ENCODE results near the gene KBTBD12. TPM values are rescaled to one million over a fixed set of nuclear protein-coding genes. Genes with fewer than 3 reads are reported as not detected.

KBTBD12 gene
- total RNA-seq, 2 donors from 2014 or later: 3.2 to 4.1 TPM

DNA sequence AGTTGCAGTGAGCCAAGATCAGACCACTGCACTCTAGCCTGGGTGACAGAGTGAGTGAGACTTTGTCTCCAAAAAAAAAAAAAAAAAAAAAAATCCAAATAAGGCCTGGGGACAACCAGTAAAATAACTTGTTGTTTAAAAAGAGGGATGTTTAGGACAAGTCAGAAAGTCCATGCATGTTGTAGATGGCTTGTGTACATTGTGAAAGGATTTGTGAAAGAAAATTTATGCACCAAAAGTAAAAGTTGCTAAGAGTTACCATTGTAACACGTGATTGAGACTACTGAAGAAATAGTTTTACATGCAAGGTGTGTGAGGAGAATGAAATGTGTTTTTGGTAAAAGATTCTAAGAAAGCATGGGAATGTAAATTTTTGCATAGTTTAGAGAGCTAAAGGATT lies 101.5 kb downstream of the KBTBD12 start:
- DNase-seq: no peak
- Histone ChIP-seq H3K9ac (ENCODE audit: low read depth in 2 of 2, low read length in 2 of 2) (no peak overlapping the region), H3K9me3 (no peaks in the 10 kb centered on the region), H3K27me3 (no peaks in the 10 kb centered on the region), H3K4me3 (no peak overlapping the region), H3K36me3 (no peaks in the 10 kb centered on the region), H3K27ac (no peak overlapping the region), H3K4me1 (no peaks in the 10 kb centered on the region)
- intact Hi-C loops (cut with DNase I): no loop called here
- TF ChIP-seq, protein P1, sequence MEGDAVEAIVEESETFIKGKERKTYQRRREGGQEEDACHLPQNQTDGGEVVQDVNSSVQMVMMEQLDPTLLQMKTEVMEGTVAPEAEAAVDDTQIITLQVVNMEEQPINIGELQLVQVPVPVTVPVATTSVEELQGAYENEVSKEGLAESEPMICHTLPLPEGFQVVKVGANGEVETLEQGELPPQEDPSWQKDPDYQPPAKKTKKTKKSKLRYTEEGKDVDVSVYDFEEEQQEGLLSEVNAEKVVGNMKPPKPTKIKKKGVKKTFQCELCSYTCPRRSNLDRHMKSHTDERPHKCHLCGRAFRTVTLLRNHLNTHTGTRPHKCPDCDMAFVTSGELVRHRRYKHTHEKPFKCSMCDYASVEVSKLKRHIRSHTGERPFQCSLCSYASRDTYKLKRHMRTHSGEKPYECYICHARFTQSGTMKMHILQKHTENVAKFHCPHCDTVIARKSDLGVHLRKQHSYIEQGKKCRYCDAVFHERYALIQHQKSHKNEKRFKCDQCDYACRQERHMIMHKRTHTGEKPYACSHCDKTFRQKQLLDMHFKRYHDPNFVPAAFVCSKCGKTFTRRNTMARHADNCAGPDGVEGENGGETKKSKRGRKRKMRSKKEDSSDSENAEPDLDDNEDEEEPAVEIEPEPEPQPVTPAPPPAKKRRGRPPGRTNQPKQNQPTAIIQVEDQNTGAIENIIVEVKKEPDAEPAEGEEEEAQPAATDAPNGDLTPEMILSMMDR (IDR thresholded peaks at IDR 0.05): no peak

DNA sequence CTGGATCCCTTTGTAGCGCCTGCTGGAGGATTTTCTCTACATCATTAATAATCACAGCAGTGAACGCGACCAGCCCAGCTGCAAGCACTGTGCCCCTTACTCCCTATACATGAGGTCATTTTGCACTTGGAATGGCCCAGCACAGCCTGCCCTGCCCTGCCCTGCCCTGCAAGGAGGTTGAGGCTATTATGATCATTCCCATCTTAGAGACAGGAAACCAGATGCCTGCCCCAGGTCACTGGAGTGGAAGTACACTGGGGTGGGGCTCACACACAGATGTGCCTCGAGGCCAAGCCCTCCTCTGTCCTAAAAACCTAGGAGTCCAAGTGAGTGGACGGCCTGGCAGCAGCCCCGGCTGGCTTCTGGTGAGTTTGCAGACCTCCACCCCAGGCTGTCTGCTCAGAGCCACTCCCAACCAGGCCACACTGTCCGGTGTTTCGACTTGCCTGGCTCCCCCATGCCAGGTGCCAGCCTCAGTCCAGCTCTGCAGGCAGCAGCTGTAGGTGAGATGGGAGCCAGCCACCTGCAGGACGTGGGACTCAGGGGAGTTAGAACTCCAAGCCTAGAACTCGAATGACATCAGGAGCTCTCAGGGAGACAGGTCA lies 106.8 kb downstream of the KBTBD12 start:
- Histone ChIP-seq H3K9me3 (no peaks in the 10 kb centered on the region), H3K36me3 (no peaks in the 10 kb centered on the region), H3K4me1 (no peaks in the 10 kb centered on the region), H3K27me3 (no peaks in the 10 kb centered on the region), H3K4me3 (no peak overlapping the region), H3K27ac (no peak overlapping the region), H3K9ac (ENCODE audit: low read depth in 2 of 2, low read length in 2 of 2) (no peak overlapping the region)
- DNase-seq: no peak
- TF ChIP-seq, protein P1 (IDR thresholded peaks at IDR 0.05): no peak
- intact Hi-C loops (cut with DNase I): no loop called here

DNA sequence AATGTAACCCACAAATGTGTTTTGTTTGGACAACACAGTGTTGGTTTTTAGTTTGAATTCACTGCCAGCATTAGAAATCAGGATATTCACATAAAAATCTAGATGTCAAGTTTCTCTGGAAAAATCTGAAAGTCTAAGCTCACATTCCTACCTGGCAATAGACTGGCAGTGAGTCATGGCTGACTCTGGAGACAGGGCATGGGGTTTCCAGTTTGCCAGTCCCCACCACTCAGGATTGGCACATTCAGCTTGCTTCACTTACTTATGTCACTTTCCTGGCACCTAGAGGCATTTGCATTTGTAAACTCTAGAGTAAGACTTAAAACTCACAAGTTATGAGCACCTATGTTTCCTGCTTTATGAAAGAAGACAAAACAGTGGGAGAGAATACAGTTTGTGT lies 118.1 kb downstream of the KBTBD12 start:
- H3K27me3 ChIP-seq: no peaks in the 10 kb centered on the region
- H3K4me1 ChIP-seq: no peaks in the 10 kb centered on the region
- H3K4me3 ChIP-seq: no peak overlapping the region
- no peak overlapping the region for H3K27ac ChIP-seq
- DNase-seq: no peak
- intact Hi-C loops (cut with DNase I): no loop called here
- no peak overlapping the region for H3K9ac ChIP-seq (ENCODE audit: low read depth in 2 of 2, low read length in 2 of 2)
- no peaks in the 10 kb centered on the region for H3K36me3 ChIP-seq
- TF ChIP-seq, protein P1 (IDR thresholded peaks at IDR 0.05): no peak
- H3K9me3 ChIP-seq: no peaks in the 10 kb centered on the region

DNA sequence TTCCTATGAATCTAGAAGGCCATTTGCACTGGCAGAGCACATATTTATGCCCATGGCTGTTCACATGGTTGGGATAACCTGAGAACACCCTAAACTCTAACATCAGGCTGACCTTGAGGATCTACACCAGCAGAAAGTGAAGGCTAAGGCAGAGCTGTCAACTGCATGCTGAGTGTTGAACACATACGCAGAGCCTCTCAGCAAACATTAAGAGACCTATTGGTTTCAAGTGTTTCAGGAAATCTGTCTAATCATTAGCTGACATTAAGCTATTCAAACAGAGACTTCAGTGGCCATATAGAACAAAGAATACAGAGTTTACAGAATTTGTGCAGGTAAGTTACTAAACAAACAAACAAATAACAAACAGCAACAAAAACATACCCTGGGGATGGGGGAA lies 121.1 kb downstream of the KBTBD12 start:
- intact Hi-C loops (cut with DNase I): no loop called here

More for the DNA sequence above, 121.1 kb downstream of the KBTBD12 start:
- Histone ChIP-seq H3K9me3 (no peaks in the 10 kb centered on the region), H3K9ac (ENCODE audit: low read depth in 2 of 2, low read length in 2 of 2) (no peak overlapping the region), H3K4me1 (no peaks in the 10 kb centered on the region), H3K27ac (no peak overlapping the region), H3K27me3 (no peaks in the 10 kb centered on the region), H3K36me3 (no peaks in the 10 kb centered on the region), H3K4me3 (no peak overlapping the region)
- TF ChIP-seq, protein P1 (IDR thresholded peaks at IDR 0.05): no peak
- DNase-seq: no peak

Other genes starting within 250 kb of the KBTBD12 start
- 10 to 100 TPM; 14.9 to 22.9 TPM for gene ABTB1, start 242.3 kb upstream of the KBTBD12 start, total RNA-seq
- 100 to 1,000 TPM; 123 to 200 TPM for gene MGLL, start 92.7 kb upstream of the KBTBD12 start, total RNA-seq
- gene SEC61A1, start 137.2 kb downstream of the KBTBD12 start, total RNA-seq: 100 to 1,000 TPM; 184 to 250 TPM
- 10 to 100 TPM; 16.1 to 48.2 TPM for gene RUVBL1, start 208.6 kb downstream of the KBTBD12 start, total RNA-seq
- 10 to 100 TPM in 1 of 2 donors, 1 to 10 TPM in 1; 8.6 to 16.6 TPM for gene EEFSEC, start 238.2 kb downstream of the KBTBD12 start, total RNA-seq

Data from colonic mucosa (tissue), 4 donors.